ENCODE results near the gene KRT73. TPM values are rescaled to one million over a fixed set of nuclear protein-coding genes. Genes with fewer than 3 reads are reported as not detected.
"Not testable (repeated sequence)": the region's sequence is repeated elsewhere in the genome, so short reads cannot be mapped to it uniquely, and the experiment has no call there.

Gene KRT73
- total and polyA plus RNA-seq, 2 experiments from 2014 or later: not detected

- TF ChIP-seq EZH2 (IDR thresholded peaks at IDR 0.05; ENCODE audit: borderline replicate concordance) (no peak), EZH2phosphoT487 (IDR thresholded peaks at IDR 0.05; ENCODE audit: low read depth, severe bottlenecking, unreplicated experiment) (no peak), CTCF (IDR thresholded peaks at IDR 0.05; ENCODE audit: poor library complexity) (no peak)
- DNase-seq (ENCODE audit: low spot score): no peak
- no peaks in the 10 kb centered on the region for H3K79me2 ChIP-seq
- no peaks in the 10 kb centered on the region for H3K9me3 ChIP-seq (ENCODE audit: low read depth)
- H3K9me2 ChIP-seq (replicated peaks; ENCODE audit: insufficient read depth): no peaks in the 10 kb centered on the region
- peaks cover 19% of the 10 kb centered on the region for H3K27me3 ChIP-seq
- H2AFZ ChIP-seq: no peak overlapping the region
- no peak overlapping the region for H3K4me2 ChIP-seq
- no peak overlapping the region for H3K4me3 ChIP-seq
- no peak overlapping the region for H3K27ac ChIP-seq
- no peaks in the 10 kb centered on the region for H3K4me1 ChIP-seq (ENCODE audit: insufficient read depth)
- WGBS (ENCODE audit: low lambda C conversion rate, missing lambda C conversion rate): 88% methylated on average over 12 of the region's 12 CpGs
- no peaks in the 10 kb centered on the region for H3K36me3 ChIP-seq (replicated peaks; ENCODE audit: insufficient read depth, low read depth)
- H4K20me1 ChIP-seq (ENCODE audit: insufficient read depth, poor library complexity, severe bottlenecking): no peaks in the 10 kb centered on the region
These were observed 17.9 kb downstream of the KRT73 start for GRCh38 chr12:52600475-52600874.

- 66% methylated on average over 2 of the region's 2 CpGs for WGBS (ENCODE audit: low lambda C conversion rate, missing lambda C conversion rate)
- Histone ChIP-seq H3K9me3 (ENCODE audit: low read depth) (no peaks in the 10 kb centered on the region), H3K36me3 (replicated peaks; ENCODE audit: insufficient read depth, low read depth) (no peaks in the 10 kb centered on the region), H3K27ac (no peak overlapping the region), H3K27me3 (peaks cover 19% of the 10 kb centered on the region), H3K4me1 (ENCODE audit: insufficient read depth) (no peaks in the 10 kb centered on the region), H3K79me2 (no peaks in the 10 kb centered on the region), H3K4me3 (no peak overlapping the region), H3K9me2 (replicated peaks; ENCODE audit: insufficient read depth) (no peaks in the 10 kb centered on the region), H2AFZ (no peak overlapping the region), H3K4me2 (no peak overlapping the region), H4K20me1 (ENCODE audit: insufficient read depth, poor library complexity, severe bottlenecking) (no peaks in the 10 kb centered on the region)
- TF ChIP-seq EZH2phosphoT487 (IDR thresholded peaks at IDR 0.05; ENCODE audit: low read depth, severe bottlenecking, unreplicated experiment): no peak
- TF ChIP-seq CTCF (IDR thresholded peaks at IDR 0.05; ENCODE audit: poor library complexity): no peak
- no peak for TF ChIP-seq EZH2 (IDR thresholded peaks at IDR 0.05; ENCODE audit: borderline replicate concordance)
- no peak for DNase-seq (ENCODE audit: low spot score)
These were observed 18.3 kb downstream of the KRT73 start for GRCh38 chr12:52600071-52600470.

GRCh38 chr12:52598966-52599365 is 19.4 kb downstream of the KRT73 start:
- Histone ChIP-seq H3K79me2 (no peaks in the 10 kb centered on the region), H3K36me3 (replicated peaks; ENCODE audit: insufficient read depth, low read depth) (no peaks in the 10 kb centered on the region), H3K4me1 (ENCODE audit: insufficient read depth) (no peaks in the 10 kb centered on the region), H3K27me3 (peaks cover 19% of the 10 kb centered on the region), H2AFZ (no peak overlapping the region), H3K9me3 (ENCODE audit: low read depth) (no peaks in the 10 kb centered on the region), H3K4me2 (no peak overlapping the region), H3K27ac (no peak overlapping the region), H3K4me3 (no peak overlapping the region), H4K20me1 (ENCODE audit: insufficient read depth, poor library complexity, severe bottlenecking) (no peaks in the 10 kb centered on the region), H3K9me2 (replicated peaks; ENCODE audit: insufficient read depth) (no peaks in the 10 kb centered on the region)
- no peak for DNase-seq (ENCODE audit: low spot score)
- 93% methylated on average over 5 of the region's 5 CpGs for WGBS (ENCODE audit: low lambda C conversion rate, missing lambda C conversion rate)
- TF ChIP-seq EZH2 (IDR thresholded peaks at IDR 0.05; ENCODE audit: borderline replicate concordance): no peak
- no peak for TF ChIP-seq CTCF (IDR thresholded peaks at IDR 0.05; ENCODE audit: poor library complexity)
- TF ChIP-seq EZH2phosphoT487 (IDR thresholded peaks at IDR 0.05; ENCODE audit: low read depth, severe bottlenecking, unreplicated experiment): no peak

- H3K27me3 ChIP-seq: peaks cover 18% of the 10 kb centered on the region
- WGBS (ENCODE audit: low lambda C conversion rate, missing lambda C conversion rate): 73% methylated on average over 4 of the region's 4 CpGs
- not testable (repeated sequence) for H3K36me3 ChIP-seq (replicated peaks; ENCODE audit: insufficient read depth, low read depth); H3K9me3 ChIP-seq (ENCODE audit: low read depth); H3K79me2 ChIP-seq; H3K4me3 ChIP-seq; H3K4me1 ChIP-seq (ENCODE audit: insufficient read depth); DNase-seq (ENCODE audit: low spot score); H3K27ac ChIP-seq; H3K9me2 ChIP-seq (replicated peaks; ENCODE audit: insufficient read depth); H2AFZ ChIP-seq; H3K4me2 ChIP-seq; H4K20me1 ChIP-seq (ENCODE audit: insufficient read depth, poor library complexity, severe bottlenecking)
These were observed 24.1 kb downstream of the KRT73 start for GRCh38 chr12:52594237-52594636.
